ENCODE results near the gene CDSN.

CDSN gene

GRCh38 chr6:31144296-31144969, 24.2 kb upstream of the CDSN start:
- TF ChIP-seq CTCF (IDR thresholded peaks at IDR 0.05; ENCODE audit: low read depth, low read length) (no peak), EZH2phosphoT487 (IDR thresholded peaks at IDR 0.05; ENCODE audit: low read depth) (no peak)
- no peak overlapping the region for H3K9ac ChIP-seq (ENCODE audit: low read length)
- H2AFZ ChIP-seq (ENCODE audit: low read depth, low read length), result no peak overlapping the region
- H3K4me3 ChIP-seq (ENCODE audit: low read length), result no peak overlapping the region
- H3K79me2 ChIP-seq (ENCODE audit: low read length), result no peaks in the 10 kb centered on the region
- H3K4me1 ChIP-seq (ENCODE audit: low read length), result no peaks in the 10 kb centered on the region
- no peak overlapping the region for H3K27ac ChIP-seq (ENCODE audit: low read length)
- no peak overlapping the region for H3K4me2 ChIP-seq (ENCODE audit: low read length)
- H3K27me3 ChIP-seq (ENCODE audit: low read depth, low read length), result no peaks in the 10 kb centered on the region
- H3K9me3 ChIP-seq (ENCODE audit: insufficient read depth, low read length), result no peaks in the 10 kb centered on the region
- H4K20me1 ChIP-seq (ENCODE audit: insufficient read depth, low read length), result no peaks in the 10 kb centered on the region
- H3K36me3 ChIP-seq (replicated peaks; ENCODE audit: low read depth, low read length), result peaks cover 2% of the 10 kb centered on the region

- Histone ChIP-seq H3K27me3 (ENCODE audit: low read depth, low read length) (no peaks in the 10 kb centered on the region), H4K20me1 (ENCODE audit: insufficient read depth, low read length) (no peaks in the 10 kb centered on the region), H3K4me3 (ENCODE audit: low read length) (no peak overlapping the region), H3K27ac (ENCODE audit: low read length) (no peak overlapping the region), H3K9me3 (ENCODE audit: insufficient read depth, low read length) (no peaks in the 10 kb centered on the region), H3K9ac (ENCODE audit: low read length) (no peak overlapping the region), H3K36me3 (replicated peaks; ENCODE audit: low read depth, low read length) (peaks cover under 1% of the 10 kb centered on the region), H2AFZ (ENCODE audit: low read depth, low read length) (no peak overlapping the region), H3K4me2 (ENCODE audit: low read length) (no peak overlapping the region), H3K79me2 (ENCODE audit: low read length) (no peaks in the 10 kb centered on the region), H3K4me1 (ENCODE audit: low read length) (no peaks in the 10 kb centered on the region)
- TF ChIP-seq CTCF (IDR thresholded peaks at IDR 0.05; ENCODE audit: low read depth, low read length) (no peak), EZH2phosphoT487 (IDR thresholded peaks at IDR 0.05; ENCODE audit: low read depth) (no peak)
Measured at GRCh38 chr6:31143148-31143547, 22.9 kb upstream of the CDSN start.

GRCh38 chr6:31142361-31142761, 22.1 kb upstream of the CDSN start:
- Histone ChIP-seq H4K20me1 (ENCODE audit: insufficient read depth, low read length) (no peaks in the 10 kb centered on the region), H3K27ac (ENCODE audit: low read length) (no peak overlapping the region)
- no peak for TF ChIP-seq CTCF (IDR thresholded peaks at IDR 0.05; ENCODE audit: low read depth, low read length)
- TF ChIP-seq EZH2phosphoT487 (IDR thresholded peaks at IDR 0.05; ENCODE audit: low read depth), result no peak

GRCh38 chr6:31140643-31141042, 20.4 kb upstream of the CDSN start:
- no peaks in the 10 kb centered on the region for H3K36me3 ChIP-seq (replicated peaks; ENCODE audit: low read depth, low read length)
- H3K4me1 ChIP-seq (ENCODE audit: low read length), result peaks cover 6% of the 10 kb centered on the region

More at GRCh38 chr6:31142361-31142761, 22.1 kb upstream of the CDSN start:
- Histone ChIP-seq H3K9ac (ENCODE audit: low read length) (no peak overlapping the region), H3K27me3 (ENCODE audit: low read depth, low read length) (no peaks in the 10 kb centered on the region), H3K9me3 (ENCODE audit: insufficient read depth, low read length) (no peaks in the 10 kb centered on the region), H3K36me3 (replicated peaks; ENCODE audit: low read depth, low read length) (no peaks in the 10 kb centered on the region), H3K79me2 (ENCODE audit: low read length) (no peaks in the 10 kb centered on the region), H2AFZ (ENCODE audit: low read depth, low read length) (no peak overlapping the region), H3K4me2 (ENCODE audit: low read length) (no peak overlapping the region), H3K4me3 (ENCODE audit: low read length) (no peak overlapping the region), H3K4me1 (ENCODE audit: low read length) (peaks cover 6% of the 10 kb centered on the region)

More at GRCh38 chr6:31140643-31141042, 20.4 kb upstream of the CDSN start:
- no peak for TF ChIP-seq CTCF (IDR thresholded peaks at IDR 0.05; ENCODE audit: low read depth, low read length)
- TF ChIP-seq EZH2phosphoT487 (IDR thresholded peaks at IDR 0.05; ENCODE audit: low read depth), result no peak
- Histone ChIP-seq H3K9me3 (ENCODE audit: insufficient read depth, low read length) (no peaks in the 10 kb centered on the region), H3K79me2 (ENCODE audit: low read length) (no peaks in the 10 kb centered on the region), H3K4me3 (ENCODE audit: low read length) (no peak overlapping the region), H4K20me1 (ENCODE audit: insufficient read depth, low read length) (no peaks in the 10 kb centered on the region), H3K27me3 (ENCODE audit: low read depth, low read length) (no peaks in the 10 kb centered on the region), H3K9ac (ENCODE audit: low read length) (no peak overlapping the region), H2AFZ (ENCODE audit: low read depth, low read length) (no peak overlapping the region), H3K27ac (ENCODE audit: low read length) (no peak overlapping the region), H3K4me2 (ENCODE audit: low read length) (no peak overlapping the region)

All from OCI-LY3 (cell line).